WERI-Rb-1 (cell line): ENCODE results near the gene MRPL39.

Experiments
- DNase-seq: peaks from one replicate; pipeline ENCODE4 v3.0.0-alpha.2; 2020
- H3K27ac ChIP-seq: fragments of 250-450 bp; sonication (Bioruptor Pico); 2 replicates; pipeline ENCODE4 v1.5.1; 2020; ENCODE audit warnings: mild to moderate bottlenecking, moderate library complexity
- H3K27me3 ChIP-seq: fragments of 250-450 bp; sonication (Bioruptor Pico); 2 replicates; pipeline ENCODE4 v1.5.1; 2021; ENCODE audit warnings: mild to moderate bottlenecking, low read depth, moderate library complexity; ENCODE audit not compliant: insufficient read depth, severe bottlenecking
- H3K36me3 ChIP-seq: fragments of 250-450 bp; sonication (Bioruptor Pico); 2 replicates; pipeline ENCODE4 v1.5.1; 2020; ENCODE audit warnings: mild to moderate bottlenecking, moderate library complexity
- H3K4me3 ChIP-seq: 2 replicates; pipeline ENCODE4 v1.5.1; 2011; ENCODE audit warnings: low read depth, mild to moderate bottlenecking, control low read depth, low read length
- H3K9me3 ChIP-seq: fragments of 250-450 bp; sonication (Bioruptor Pico); 2 replicates; pipeline ENCODE4 v1.5.1; 2021; ENCODE audit warnings: mild to moderate bottlenecking, moderate library complexity; ENCODE audit not compliant: severe bottlenecking
- TF ChIP-seq, protein P1 (sequence below): IDR thresholded peaks from 2 replicates; pipeline ENCODE4 v1.5.1; 2011; ENCODE audit warnings: low read depth, mild to moderate bottlenecking, control low read depth, inconsistent platforms, low read length

MRPL39 gene

DNA sequence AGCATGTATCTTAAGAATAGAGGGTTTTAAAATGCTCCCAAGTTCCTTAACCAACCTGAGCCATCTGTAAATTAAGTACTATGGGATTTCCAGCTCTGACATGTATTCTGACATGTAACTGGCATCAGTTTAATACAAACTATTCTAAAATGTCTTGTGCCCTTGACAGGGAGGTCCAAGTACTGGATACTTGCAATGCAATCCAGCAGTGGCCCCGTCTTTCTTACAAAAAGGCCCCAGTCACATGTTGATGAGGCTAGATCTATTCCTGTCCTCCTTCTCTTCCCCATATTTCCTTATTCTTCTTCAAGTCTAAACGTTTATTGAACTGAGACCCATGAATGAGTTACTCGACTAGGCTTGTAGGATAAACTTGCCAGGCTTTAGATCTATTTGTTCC is 46.4 kb downstream of the MRPL39 start:
- H3K9me3 ChIP-seq, result no peaks in the 10 kb centered on the region
- no peak for DNase-seq
- H3K27ac ChIP-seq, result no peak overlapping the region
- H3K27me3 ChIP-seq, result no peaks in the 10 kb centered on the region
- H3K36me3 ChIP-seq, result no peaks in the 10 kb centered on the region; the same call in none of the 2 replicates
- H3K4me3 ChIP-seq, result no peak overlapping the region
- TF ChIP-seq, protein P1, sequence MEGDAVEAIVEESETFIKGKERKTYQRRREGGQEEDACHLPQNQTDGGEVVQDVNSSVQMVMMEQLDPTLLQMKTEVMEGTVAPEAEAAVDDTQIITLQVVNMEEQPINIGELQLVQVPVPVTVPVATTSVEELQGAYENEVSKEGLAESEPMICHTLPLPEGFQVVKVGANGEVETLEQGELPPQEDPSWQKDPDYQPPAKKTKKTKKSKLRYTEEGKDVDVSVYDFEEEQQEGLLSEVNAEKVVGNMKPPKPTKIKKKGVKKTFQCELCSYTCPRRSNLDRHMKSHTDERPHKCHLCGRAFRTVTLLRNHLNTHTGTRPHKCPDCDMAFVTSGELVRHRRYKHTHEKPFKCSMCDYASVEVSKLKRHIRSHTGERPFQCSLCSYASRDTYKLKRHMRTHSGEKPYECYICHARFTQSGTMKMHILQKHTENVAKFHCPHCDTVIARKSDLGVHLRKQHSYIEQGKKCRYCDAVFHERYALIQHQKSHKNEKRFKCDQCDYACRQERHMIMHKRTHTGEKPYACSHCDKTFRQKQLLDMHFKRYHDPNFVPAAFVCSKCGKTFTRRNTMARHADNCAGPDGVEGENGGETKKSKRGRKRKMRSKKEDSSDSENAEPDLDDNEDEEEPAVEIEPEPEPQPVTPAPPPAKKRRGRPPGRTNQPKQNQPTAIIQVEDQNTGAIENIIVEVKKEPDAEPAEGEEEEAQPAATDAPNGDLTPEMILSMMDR, result no peak

DNA sequence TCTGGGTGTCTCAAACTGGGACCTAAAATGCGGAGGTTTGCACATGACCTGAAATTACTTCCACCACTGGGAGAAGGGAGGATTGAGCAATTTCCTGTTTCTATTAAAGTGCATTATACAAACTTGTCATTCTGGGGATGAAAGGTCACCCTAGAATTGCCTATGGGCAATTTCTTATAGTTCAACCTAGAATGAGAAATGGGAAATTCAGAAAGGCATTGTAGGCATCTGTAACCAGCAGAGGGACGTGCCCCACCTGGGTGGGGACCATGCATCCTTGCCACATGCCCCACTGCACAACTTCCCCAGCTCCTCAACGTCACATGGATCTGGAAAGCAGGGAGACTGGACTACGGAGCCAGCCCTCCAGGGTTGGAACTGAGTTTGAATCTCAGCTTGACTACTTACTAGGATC is 47.0 kb downstream of the MRPL39 start:
- no peak for DNase-seq
- TF ChIP-seq, protein P1, result no peak
- no peak overlapping the region for H3K27ac ChIP-seq
- H3K36me3 ChIP-seq, result no peaks in the 10 kb centered on the region; the same call in none of the 2 replicates
- H3K27me3 ChIP-seq, result no peaks in the 10 kb centered on the region
- no peak overlapping the region for H3K4me3 ChIP-seq
- H3K9me3 ChIP-seq, result no peaks in the 10 kb centered on the region

DNA sequence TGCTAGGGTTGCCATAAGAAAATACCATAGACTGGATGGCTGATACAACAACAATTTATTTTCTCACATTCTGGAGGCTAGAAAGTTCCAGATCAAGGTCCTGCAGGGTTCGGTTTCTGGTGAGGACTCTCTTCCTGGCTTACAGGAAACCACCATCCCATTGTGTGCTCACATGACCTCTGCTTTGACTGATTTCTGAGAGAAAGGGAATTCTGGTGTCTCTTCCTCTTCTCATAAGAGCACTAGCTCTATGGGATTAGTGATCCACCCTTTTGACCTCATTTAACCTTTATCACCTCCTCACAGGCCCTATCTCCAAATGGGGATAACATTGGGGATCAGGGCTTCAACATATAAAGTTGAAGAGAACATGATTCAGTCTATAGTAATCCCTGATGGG is 47.5 kb downstream of the MRPL39 start:
- Histone ChIP-seq H3K9me3 (no peaks in the 10 kb centered on the region), H3K36me3 (no peaks in the 10 kb centered on the region; the same call in none of the 2 replicates), H3K27me3 (no peaks in the 10 kb centered on the region), H3K27ac (no peak overlapping the region), H3K4me3 (no peak overlapping the region)
- no peak for DNase-seq
- TF ChIP-seq, protein P1, result no peak

DNA sequence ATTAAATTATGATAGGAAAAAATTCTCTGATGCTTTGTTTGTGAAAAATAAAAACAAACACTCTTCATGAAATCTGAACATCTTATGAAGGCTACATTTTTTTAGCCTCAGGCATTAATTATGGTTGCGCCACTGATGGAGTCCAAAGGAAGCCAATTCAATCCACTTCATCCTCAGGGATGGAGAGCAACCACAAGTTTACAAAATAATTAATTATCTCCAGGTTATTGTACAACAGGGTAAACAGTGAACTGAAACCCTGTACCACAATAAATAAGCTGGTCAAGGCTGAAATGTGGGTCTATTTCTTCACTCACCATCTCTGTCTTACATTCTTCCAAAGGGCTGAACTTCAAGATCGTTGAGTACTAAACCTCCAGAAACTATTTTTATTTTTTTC is 49.2 kb downstream of the MRPL39 start:
- Histone ChIP-seq H3K27me3 (no peaks in the 10 kb centered on the region), H3K4me3 (no peak overlapping the region), H3K9me3 (no peaks in the 10 kb centered on the region), H3K36me3 (no peaks in the 10 kb centered on the region; the same call in 1 of the 2 replicates), H3K27ac (no peak overlapping the region)
- DNase-seq, result no peak
- TF ChIP-seq, protein P1, result no peak

DNA sequence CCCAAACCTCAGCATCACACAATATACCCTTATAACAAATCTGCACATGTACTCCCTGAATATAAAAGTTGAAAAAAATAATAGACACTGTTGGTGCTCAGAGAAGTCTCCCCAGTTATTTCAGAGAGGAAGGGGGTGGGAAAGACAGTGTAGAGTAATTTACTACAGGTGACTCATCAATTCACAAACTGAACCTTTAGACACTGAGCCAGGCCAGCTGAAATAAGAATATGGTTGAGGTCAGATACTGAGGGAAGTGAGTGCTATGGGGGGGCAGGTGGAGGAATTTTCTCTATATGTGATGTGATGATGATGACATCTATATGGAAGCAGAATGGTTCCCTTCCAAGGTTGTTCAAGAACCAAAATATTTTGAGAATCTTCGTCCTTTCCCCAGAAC is 50.1 kb downstream of the MRPL39 start:
- Histone ChIP-seq H3K4me3 (no peak overlapping the region), H3K27ac (no peak overlapping the region), H3K36me3 (no peaks in the 10 kb centered on the region; the same call in 1 of the 2 replicates), H3K9me3 (no peaks in the 10 kb centered on the region), H3K27me3 (no peaks in the 10 kb centered on the region)
- TF ChIP-seq, protein P1, result no peak
- DNase-seq, result no peak

DNA sequence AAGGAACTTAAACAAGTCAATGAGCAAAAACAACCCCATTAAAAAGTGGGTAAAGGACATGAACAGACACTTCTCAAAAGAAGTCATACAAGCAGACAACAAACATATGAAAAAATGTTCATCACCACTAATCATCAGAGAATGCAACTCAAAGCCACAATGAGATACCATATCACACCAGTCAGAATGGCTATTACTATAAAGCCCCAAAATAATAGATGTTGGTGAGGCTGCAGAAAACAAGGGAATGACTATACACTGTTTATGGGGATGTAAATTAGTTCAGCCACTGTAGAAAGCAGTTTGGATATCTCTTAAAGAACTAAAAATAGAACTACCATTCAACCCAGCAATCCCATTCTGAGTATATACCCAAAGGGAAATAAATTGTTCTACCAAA is 51.2 kb downstream of the MRPL39 start:
- no peaks in the 10 kb centered on the region for H3K9me3 ChIP-seq
- H3K36me3 ChIP-seq, result no peaks in the 10 kb centered on the region
- H3K27ac ChIP-seq, result no peak overlapping the region
- DNase-seq, result no peak
- no peak overlapping the region for H3K4me3 ChIP-seq
- no peaks in the 10 kb centered on the region for H3K27me3 ChIP-seq
- TF ChIP-seq, protein P1, result no peak
